ENCODE measurements around the gene FLYWCH2. TPM values are rescaled to one million over a fixed set of nuclear protein-coding genes. Genes with fewer than 3 reads are reported as not detected.

The FLYWCH2 gene
- total RNA-seq, 1 experiment from 2014 or later = 23.9 TPM

DNA sequence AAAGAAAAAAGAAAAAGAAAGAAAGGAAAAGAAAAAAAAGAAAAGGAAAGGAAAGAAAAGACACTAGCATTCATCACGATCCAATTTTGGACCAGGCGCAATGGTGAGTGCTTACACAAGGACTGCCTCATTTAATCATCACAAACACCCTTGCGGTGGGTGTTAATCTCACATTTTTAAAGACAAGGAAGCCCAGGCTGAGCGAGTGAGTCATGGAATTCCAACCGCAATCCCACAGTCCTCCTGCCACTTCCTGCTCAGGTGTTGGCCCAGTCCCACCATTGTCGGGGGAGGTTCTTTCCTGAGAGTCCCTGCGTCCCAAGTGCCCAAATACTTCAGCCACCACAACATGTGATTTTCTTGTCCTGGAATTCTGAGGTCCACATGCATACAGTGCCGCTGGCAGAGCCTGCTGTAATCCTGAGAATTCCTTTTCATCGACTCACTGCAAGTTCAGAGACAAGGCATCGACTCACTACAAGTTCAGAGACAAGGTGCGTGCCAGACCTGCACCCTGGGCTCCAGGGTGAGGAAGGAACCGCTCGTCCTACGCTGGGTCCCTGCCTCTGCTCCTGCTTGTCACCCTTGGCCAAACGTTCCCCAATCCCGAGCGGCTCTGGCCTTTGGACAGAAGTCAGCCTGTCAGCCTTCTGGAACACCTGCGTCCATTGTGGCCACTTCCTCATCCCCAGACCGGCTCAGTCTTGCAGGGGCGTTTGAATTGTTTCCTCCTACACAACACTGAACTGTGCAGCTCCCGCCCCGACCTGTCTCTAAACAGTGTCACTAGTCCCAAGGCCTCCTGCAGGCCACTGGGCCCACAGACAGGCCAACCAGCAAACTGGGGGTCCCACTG is 47.1 kb upstream of the FLYWCH2 start:
- H3K4me1 ChIP-seq (ENCODE audit: insufficient read depth, low read length, poor library complexity, severe bottlenecking) = no peaks in the 10 kb centered on the region
- H3K9me3 ChIP-seq (ENCODE audit: low read depth, low read length, poor library complexity, severe bottlenecking) = no peaks in the 10 kb centered on the region
- no peak for TF ChIP-seq EZH2 (IDR thresholded peaks at IDR 0.05; ENCODE audit: borderline replicate concordance, low read depth, low read length, poor library complexity, severe bottlenecking)
- TF ChIP-seq, protein P1, sequence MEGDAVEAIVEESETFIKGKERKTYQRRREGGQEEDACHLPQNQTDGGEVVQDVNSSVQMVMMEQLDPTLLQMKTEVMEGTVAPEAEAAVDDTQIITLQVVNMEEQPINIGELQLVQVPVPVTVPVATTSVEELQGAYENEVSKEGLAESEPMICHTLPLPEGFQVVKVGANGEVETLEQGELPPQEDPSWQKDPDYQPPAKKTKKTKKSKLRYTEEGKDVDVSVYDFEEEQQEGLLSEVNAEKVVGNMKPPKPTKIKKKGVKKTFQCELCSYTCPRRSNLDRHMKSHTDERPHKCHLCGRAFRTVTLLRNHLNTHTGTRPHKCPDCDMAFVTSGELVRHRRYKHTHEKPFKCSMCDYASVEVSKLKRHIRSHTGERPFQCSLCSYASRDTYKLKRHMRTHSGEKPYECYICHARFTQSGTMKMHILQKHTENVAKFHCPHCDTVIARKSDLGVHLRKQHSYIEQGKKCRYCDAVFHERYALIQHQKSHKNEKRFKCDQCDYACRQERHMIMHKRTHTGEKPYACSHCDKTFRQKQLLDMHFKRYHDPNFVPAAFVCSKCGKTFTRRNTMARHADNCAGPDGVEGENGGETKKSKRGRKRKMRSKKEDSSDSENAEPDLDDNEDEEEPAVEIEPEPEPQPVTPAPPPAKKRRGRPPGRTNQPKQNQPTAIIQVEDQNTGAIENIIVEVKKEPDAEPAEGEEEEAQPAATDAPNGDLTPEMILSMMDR (conservative IDR thresholded peaks at IDR 0.05; ENCODE audit: low read depth, low read length) = no peak
- intact Hi-C loops (cut with micrococcal nuclease; ENCODE audit: unreplicated experiment) = no loop called here
- DNase-seq (ENCODE audit: low spot score) = no peak
- no peaks in the 10 kb centered on the region for H3K36me3 ChIP-seq (ENCODE audit: insufficient read depth, low read length, poor library complexity, severe bottlenecking)
- CTCF ChIA-PET = no interaction called here
- no TSS peak for BruUV-seq (replicated peaks)
- H3K27ac ChIP-seq (ENCODE audit: low read depth, low read length, poor library complexity, severe bottlenecking) = no peak overlapping the region
- H3K27me3 ChIP-seq (replicated peaks; ENCODE audit: insufficient read depth, low read depth, low read length, poor library complexity) = no peaks in the 10 kb centered on the region
- POLR2A ChIA-PET (ENCODE audit: low non-redundant PET) = interaction anchor here (0.7 kb wide), 1 partner anchor 128 kb away, joined by 4 read pairs; the partner anchor contains the start of gene KREMEN2
- H3K4me3 ChIP-seq (ENCODE audit: low read depth, low read length, poor library complexity, severe bottlenecking) = no peak overlapping the region

DNA sequence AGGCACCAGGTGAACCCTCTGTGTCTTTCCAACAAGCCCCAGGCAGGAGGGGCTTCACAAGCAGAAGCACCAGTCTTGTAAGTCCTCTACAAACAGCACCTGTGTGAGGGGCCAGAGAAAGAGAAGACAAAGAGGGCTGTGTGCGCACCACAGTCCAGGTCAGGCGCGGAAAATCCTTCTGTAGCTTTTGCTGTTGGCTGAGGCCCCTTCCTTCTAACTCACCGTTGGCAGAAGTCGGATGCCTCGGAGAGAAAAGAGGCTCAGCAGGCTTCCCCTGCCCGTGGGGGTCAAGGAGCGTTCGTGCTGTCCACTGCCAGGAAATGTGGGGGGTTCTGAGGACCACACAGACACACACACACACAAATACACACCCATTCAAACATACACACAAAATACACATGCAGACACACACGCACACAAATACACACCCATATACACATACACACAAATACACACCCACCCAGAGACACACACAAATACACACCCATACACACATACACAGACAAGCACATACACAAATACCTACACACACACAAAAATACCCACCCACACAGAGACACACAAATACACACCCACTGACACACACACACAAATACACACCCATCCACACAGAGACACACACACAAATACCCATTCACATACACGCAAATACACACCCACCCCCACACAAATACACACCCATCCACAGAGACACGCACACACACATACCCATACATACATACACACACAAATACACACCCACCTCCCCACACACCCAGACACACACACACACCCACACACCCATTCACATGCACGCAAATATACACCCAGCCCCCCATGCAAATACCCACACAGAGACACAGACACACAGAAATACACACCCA is 46.1 kb upstream of the FLYWCH2 start:
- Histone ChIP-seq H3K36me3 (ENCODE audit: insufficient read depth, low read length, poor library complexity, severe bottlenecking) (no peaks in the 10 kb centered on the region), H3K27ac (ENCODE audit: low read depth, low read length, poor library complexity, severe bottlenecking) (no peak overlapping the region), H3K4me3 (ENCODE audit: low read depth, low read length, poor library complexity, severe bottlenecking) (no peak overlapping the region), H3K9me3 (ENCODE audit: low read depth, low read length, poor library complexity, severe bottlenecking) (no peaks in the 10 kb centered on the region), H3K4me1 (ENCODE audit: insufficient read depth, low read length, poor library complexity, severe bottlenecking) (no peaks in the 10 kb centered on the region), H3K27me3 (replicated peaks; ENCODE audit: insufficient read depth, low read depth, low read length, poor library complexity) (no peaks in the 10 kb centered on the region)
- TF ChIP-seq, protein P1 (conservative IDR thresholded peaks at IDR 0.05; ENCODE audit: low read depth, low read length) = no peak
- no peak for TF ChIP-seq EZH2 (IDR thresholded peaks at IDR 0.05; ENCODE audit: borderline replicate concordance, low read depth, low read length, poor library complexity, severe bottlenecking)
- BruUV-seq (replicated peaks) = no TSS peak
- CTCF ChIA-PET = no interaction called here
- intact Hi-C loops (cut with micrococcal nuclease; ENCODE audit: unreplicated experiment) = no loop called here
- POLR2A ChIA-PET (ENCODE audit: low non-redundant PET) = no interaction called here
- DNase-seq (ENCODE audit: low spot score) = no peak

DNA sequence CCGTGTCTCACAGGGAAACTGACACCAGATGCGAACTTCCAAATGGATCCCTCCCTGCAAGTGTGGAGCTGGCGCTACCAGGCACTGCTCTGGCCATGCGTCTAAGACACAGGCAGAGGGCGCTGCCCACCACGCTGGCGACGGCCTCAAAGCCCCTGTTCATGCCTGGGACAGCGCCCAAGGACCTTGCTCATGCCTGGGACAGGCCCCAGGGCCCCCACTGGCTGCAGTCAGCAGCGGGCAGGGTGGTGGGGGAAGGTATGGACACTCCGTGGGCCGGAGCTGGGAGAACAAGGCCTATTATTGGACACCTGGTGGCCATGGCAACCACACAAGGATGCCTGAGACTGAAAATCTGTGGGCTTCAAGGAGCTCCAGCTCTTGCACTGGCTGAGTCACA is 44.1 kb upstream of the FLYWCH2 start:
- Histone ChIP-seq H3K27ac (ENCODE audit: low read depth, low read length, poor library complexity, severe bottlenecking) (no peak overlapping the region), H3K27me3 (replicated peaks; ENCODE audit: insufficient read depth, low read depth, low read length, poor library complexity) (no peaks in the 10 kb centered on the region), H3K36me3 (ENCODE audit: insufficient read depth, low read length, poor library complexity, severe bottlenecking) (no peaks in the 10 kb centered on the region), H3K4me1 (ENCODE audit: insufficient read depth, low read length, poor library complexity, severe bottlenecking) (no peaks in the 10 kb centered on the region), H3K4me3 (ENCODE audit: low read depth, low read length, poor library complexity, severe bottlenecking) (no peak overlapping the region), H3K9me3 (ENCODE audit: low read depth, low read length, poor library complexity, severe bottlenecking) (no peaks in the 10 kb centered on the region)
- ChIA-PET CTCF (interaction anchor here (0.6 to 1.9 kb wide), 10 partner anchors 16 to 131 kb away, joined by 3 to 16 read pairs (median 3); no protein-coding TSS in a partner anchor), POLR2A (ENCODE audit: low non-redundant PET) (no interaction called here)
- no peak for TF ChIP-seq EZH2 (IDR thresholded peaks at IDR 0.05; ENCODE audit: borderline replicate concordance, low read depth, low read length, poor library complexity, severe bottlenecking)
- TF ChIP-seq, protein P1 (conservative IDR thresholded peaks at IDR 0.05; ENCODE audit: low read depth, low read length) = peak; percentile 84
- DNase-seq (ENCODE audit: low spot score) = peak; percentile 71
- intact Hi-C loops (cut with micrococcal nuclease; ENCODE audit: unreplicated experiment) = no loop called here
- no TSS peak for BruUV-seq (replicated peaks)
